NCI-H187 (cell line): ENCODE measurements around the gene USP10.

Source experiments
- DNase-seq, 2 experiments: peaks; one replicate each; lab custom pipeline; 2025; lab: John Stamatoyannopoulos, UW

USP10 gene

GRCh38 chr16:84699712-84700445 is at the start of gene USP10:
USP10 (plus strand) TSS chr16:84700000; CDS start chr16:84700091, 91 bp downstream.
- peak; percentile 24 to 44 for DNase-seq

GRCh38 chr16:84650062-84650991 is 49.5 kb upstream of the USP10 start:
- DNase-seq = no peak

- DNase-seq = no peak
These were observed 47.2 kb upstream of the USP10 start for GRCh38 chr16:84652566-84652965.

- no peak for DNase-seq
These were observed 45.6 kb upstream of the USP10 start for GRCh38 chr16:84654238-84654637.

GRCh38 chr16:84654998-84655397 is 44.8 kb upstream of the USP10 start:
- DNase-seq = no peak

GRCh38 chr16:84656649-84657048 is 43.2 kb upstream of the USP10 start:
- DNase-seq = no peak

- DNase-seq = no peak
These were observed 42.5 kb upstream of the USP10 start for GRCh38 chr16:84657229-84657837.

GRCh38 chr16:84658690-84659089 is 41.1 kb upstream of the USP10 start:
- DNase-seq = no peak

GRCh38 chr16:84659656-84660300 is 40.0 kb upstream of the USP10 start:
- no peak for DNase-seq

- DNase-seq = no peak
These were observed 38.8 kb upstream of the USP10 start for GRCh38 chr16:84660973-84661372.

GRCh38 chr16:84661418-84662060 is 38.3 kb upstream of the USP10 start:
- DNase-seq = no peak

- no peak for DNase-seq
These were observed 37.3 kb upstream of the USP10 start for GRCh38 chr16:84662471-84662870.

- DNase-seq = no peak
These were observed 36.2 kb upstream of the USP10 start for GRCh38 chr16:84663433-84664101.

- no peak for DNase-seq
These were observed 34.4 kb upstream of the USP10 start for GRCh38 chr16:84665359-84665758.

GRCh38 chr16:84665843-84666242 is 34.0 kb upstream of the USP10 start:
- DNase-seq = no peak

GRCh38 chr16:84667600-84668309 is 32.0 kb upstream of the USP10 start:
- DNase-seq = no peak

- no peak for DNase-seq
These were observed 29.7 kb upstream of the USP10 start for GRCh38 chr16:84670063-84670462.

- DNase-seq = peak in 1 of 2 experiments; percentile 5
These were observed 27.3 kb upstream of the USP10 start for GRCh38 chr16:84672276-84673202.

- no peak for DNase-seq
These were observed 26.6 kb upstream of the USP10 start for GRCh38 chr16:84673203-84673535.
